A549 (cell line): ENCODE data around the gene NEDD8. TPM values are rescaled to one million over a fixed set of nuclear protein-coding genes. Genes with fewer than 3 reads are reported as not detected.

Source experiments
- ATAC-seq, 2 experiments: fragments of 200-7000 bp in 1 of 2; fragments of >200 bp in 1 of 2; cut with Nextera tagmentation in 1 of 2; cut with Tn5 transposase in 1 of 2; 3 replicates each; pipeline versions ENCODE4 v1.8.0 to v1.9.1; 2018 to 2020; ENCODE audit warnings: mild to moderate bottlenecking in 1 of 2, moderate library complexity in 1 of 2
- CTCF ChIA-PET: fragments of 300-600 bp; sonication (Branson Sonifier 250); formaldehyde crosslinking; extraction: SDS; loops from one replicate; lab custom pipeline; 2021; ENCODE audit warnings: antibody characterized with exemption, inconsistent platforms; lab: Yijun Ruan, JAX
- POLR2A ChIA-PET: fragments of 350-600 bp; formaldehyde crosslinking; extraction: SDS; loops from one replicate; lab custom pipeline; 2021; ENCODE audit warnings: antibody characterized with exemption, inconsistent platforms; lab: Yijun Ruan, JAX
- DNase-seq, 2 experiments: peaks; one replicate each; pipeline versions ENCODE4 v3.0.0 to v3.0.0-alpha.2; 2011 to 2016; ENCODE audit warnings: low read depth in 1 of 2, low spot score in 1 of 2
- FAIRE-seq: peaks from 2 replicates; lab custom pipeline; 2011; peaks lifted over from hg19 to GRCh38; lab: Jason Lieb, UNC
- H3K27ac ChIP-seq, 2 experiments: fragments of >200 bp; sonication (Bioruptor Twin); formaldehyde crosslinking; 3 replicates each; pipeline ENCODE4 v1.5.1; 2016 to 2017
- H3K4me1 ChIP-seq: fragments of >200 bp; sonication (Bioruptor Twin); formaldehyde crosslinking; 3 replicates; pipeline ENCODE4 v1.6.1; 2016
- H3K4me2 ChIP-seq: fragments of >200 bp; sonication (Bioruptor Twin); formaldehyde crosslinking; 3 replicates; pipeline ENCODE4 v1.6.1; 2016
- H3K4me3 ChIP-seq: fragments of >200 bp; sonication (Bioruptor Twin); formaldehyde crosslinking; 3 replicates; pipeline ENCODE4 v1.5.1; 2016
- H3K9me3 ChIP-seq: fragments of >200 bp; sonication (Bioruptor Twin); formaldehyde crosslinking; 3 replicates; pipeline ENCODE4 v1.6.1; 2016
- BHLHE40 ChIP-seq: IDR thresholded peaks from 2 replicates; pipeline ENCODE4 v1.6.1; 2012; ENCODE audit warnings: low read depth, low read length, inconsistent platforms
- CBX2 ChIP-seq: fragments of 200-600 bp; sonication (generic); IDR thresholded peaks from 2 replicates; pipeline ENCODE4 v1.6.1; 2016; ENCODE audit warnings: low read depth, mild to moderate bottlenecking, borderline replicate concordance
- CBX8 ChIP-seq: fragments of 200-600 bp; sonication (generic); IDR thresholded peaks from 2 replicates; pipeline ENCODE4 v1.6.1; 2016
- CEBPB ChIP-seq, 2 experiments: fragments of >200 bp in 1 of 2; sonication (Bioruptor Twin) in 1 of 2; formaldehyde crosslinking in 1 of 2; IDR thresholded peaks; 2 replicates each; pipeline ENCODE4 v1.6.1; 2012 to 2016
- CHD2 ChIP-seq: fragments of 150-350 bp; IDR thresholded peaks from 2 replicates; pipeline ENCODE4 v1.6.1; 2014; ENCODE audit warnings: low read length; ENCODE audit not compliant: partially characterized antibody
- CHD4 ChIP-seq: fragments of 200-600 bp; sonication (generic); IDR thresholded peaks from 2 replicates; pipeline ENCODE4 v1.6.1; 2016; ENCODE audit warnings: antibody characterized with exemption, mild to moderate bottlenecking, borderline replicate concordance
- E2F6 ChIP-seq: IDR thresholded peaks from 2 replicates; pipeline ENCODE4 v1.6.1; 2012; ENCODE audit warnings: low read depth, borderline replicate concordance
- EHF ChIP-seq: fragments of 250-450 bp; sonication (Bioruptor Pico); IDR thresholded peaks from 2 replicates; pipeline ENCODE4 v1.5.0; 2020; ENCODE audit warnings: mild to moderate bottlenecking
- EP300 ChIP-seq, 2 experiments: fragments of >200 bp; sonication (Bioruptor Twin); formaldehyde crosslinking; IDR thresholded peaks; 2 replicates in 1 of 2; 3 replicates in 1 of 2; pipeline ENCODE4 v1.6.1; 2016 to 2017
- ESRRA ChIP-seq: fragments of 150-350 bp; IDR thresholded peaks from 2 replicates; pipeline ENCODE4 v1.6.1; 2014; ENCODE audit warnings: mild to moderate bottlenecking, low read length, borderline replicate concordance
- GATA3 ChIP-seq: IDR thresholded peaks from 2 replicates; pipeline ENCODE4 v1.6.1; 2012; ENCODE audit warnings: borderline replicate concordance
- HDAC2 ChIP-seq: fragments of 200-600 bp; sonication (generic); IDR thresholded peaks from 2 replicates; pipeline ENCODE4 v1.6.1; 2016
- HES2 ChIP-seq: fragments of >200 bp; sonication (Bioruptor Twin); formaldehyde crosslinking; IDR thresholded peaks from 2 replicates; pipeline ENCODE4 v1.6.1; 2016
- HEYL ChIP-seq: fragments of 250-450 bp; sonication (Bioruptor Pico); IDR thresholded peaks from 2 replicates; pipeline ENCODE4 v1.8.0; 2021; ENCODE audit warnings: mild to moderate bottlenecking, moderate library complexity
- HOXA7 ChIP-seq: fragments of 250-450 bp; sonication (Bioruptor Pico); IDR thresholded peaks from 2 replicates; pipeline ENCODE4 v1.5.0; 2020; ENCODE audit warnings: mild to moderate bottlenecking, moderate library complexity
- HOXB13 ChIP-seq: fragments of 250-450 bp; sonication (Bioruptor Pico); IDR thresholded peaks from 2 replicates; pipeline ENCODE4 v1.5.0; 2020; ENCODE audit warnings: low read depth, mild to moderate bottlenecking, moderate library complexity
- JUNB ChIP-seq: fragments of >200 bp; sonication (Bioruptor Twin); formaldehyde crosslinking; IDR thresholded peaks from 2 replicates; pipeline ENCODE4 v1.6.1; 2016
- KDM5A ChIP-seq: fragments of 200-600 bp; sonication (generic); IDR thresholded peaks from 2 replicates; pipeline ENCODE4 v1.6.1; 2016; ENCODE audit warnings: antibody characterized with exemption, mild to moderate bottlenecking
- PBX3 ChIP-seq: IDR thresholded peaks from 2 replicates; pipeline ENCODE4 v1.6.1; 2012
- PHF8 ChIP-seq: fragments of 200-600 bp; sonication (generic); IDR thresholded peaks from 2 replicates; pipeline ENCODE4 v1.6.1; 2016; ENCODE audit warnings: low read depth, mild to moderate bottlenecking, antibody characterized with exemption, moderate library complexity, borderline replicate concordance
- POLR2A ChIP-seq: IDR thresholded peaks from 2 replicates; pipeline ENCODE4 v1.6.1; 2012; ENCODE audit warnings: mild to moderate bottlenecking, low read length
- RAD21 ChIP-seq, 2 experiments: fragments of >200 bp in 1 of 2; sonication (Bioruptor Twin) in 1 of 2; formaldehyde crosslinking in 1 of 2; IDR thresholded peaks in 1 of 2; conservative IDR thresholded peaks in 1 of 2; 2 replicates in 1 of 2; 3 replicates in 1 of 2; pipeline ENCODE4 v1.6.1; 2012 to 2018; ENCODE audit warnings: inconsistent platforms in 1 of 2
- REST ChIP-seq: fragments of 200-600 bp; sonication (generic); IDR thresholded peaks from 2 replicates; pipeline ENCODE4 v1.6.1; 2016; ENCODE audit warnings: antibody characterized with exemption, mild to moderate bottlenecking, moderate library complexity
- SMC3 ChIP-seq: fragments of >200 bp; sonication (Bioruptor Twin); formaldehyde crosslinking; IDR thresholded peaks from 3 replicates; pipeline ENCODE4 v1.6.1; 2018; ENCODE audit warnings: inconsistent platforms
- TFCP2L1 ChIP-seq: fragments of 250-450 bp; sonication (Bioruptor Pico); IDR thresholded peaks from 2 replicates; pipeline ENCODE4 v1.5.0; 2021; ENCODE audit warnings: mild to moderate bottlenecking
- TP53 ChIP-seq: fragments of 250-450 bp; sonication (Bioruptor Pico); IDR thresholded peaks from 2 replicates; pipeline ENCODE4 v1.5.0; 2021; ENCODE audit warnings: mild to moderate bottlenecking, moderate library complexity
- ZC3H11A ChIP-seq: fragments of 450-650 bp; IDR thresholded peaks from 2 replicates; pipeline ENCODE4 v1.6.1; 2014; ENCODE audit warnings: antibody characterized with exemption, mild to moderate bottlenecking
- WGBS: methylation state at CpG from one replicate; pipeline ENCODE4 v1.1.6; 2017; ENCODE audit errors: missing lambda C conversion rate; 5-methylcytosine and 5-hydroxymethylcytosine counted together
- polyA plus RNA-seq, 4 experiments: library from polyadenylated mRNA; depleted of rRNA in 3 of 4; stranded (reverse); fragments of >200 nt; fragmentation: RNase III in 1 of 4; extraction: RNeasy Plus Mini Kit Qiagen cat#74134 plus additional on column Dnase treatment in 1 of 4; gene quantifications; 2 replicates in 3 of 4; 3 replicates in 1 of 4; pipeline ENCODE4 v1.2.3, GENCODE V29; 2011 to 2017
- TF ChIP-seq, protein P1 (sequence below): fragments of >200 bp; sonication (Bioruptor Twin); formaldehyde crosslinking; IDR thresholded peaks from 3 replicates; pipeline ENCODE4 v1.6.1; 2016
- TF ChIP-seq, protein P2 (sequence below): IDR thresholded peaks from 2 replicates; pipeline ENCODE4 v1.6.1; 2012

Gene NEDD8
- polyA plus RNA-seq, 2 of the 4 experiments (the other 2 are of a cell fraction): 433 to 589 TPM

DNA sequence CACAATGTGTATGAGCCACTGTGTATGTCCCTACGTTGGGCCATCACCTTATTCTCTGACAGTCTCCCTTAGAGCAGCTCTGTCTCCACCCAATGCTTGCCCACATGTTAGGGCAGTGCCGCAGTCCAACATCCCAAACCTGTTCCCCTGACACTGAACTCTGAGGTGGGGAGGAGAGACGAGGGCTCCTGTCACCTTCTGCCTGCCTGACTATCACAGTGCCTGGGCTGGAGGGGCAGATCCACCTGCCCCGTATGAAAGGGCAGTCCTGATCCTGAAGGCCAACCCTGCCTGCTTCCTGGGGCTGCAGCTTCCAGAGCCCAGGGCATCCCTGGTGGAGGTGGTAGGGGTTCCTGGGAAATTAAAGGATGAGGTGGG, 28.6 kb upstream of the NEDD8 start:
- POLR2A ChIA-PET: interaction anchor here (2.0 kb wide), 1 partner anchor 10 kb away, joined by 12 read pairs; the partner anchor contains the start of gene RABGGTA
- no peak for DNase-seq
- Histone ChIP-seq H3K4me2 (no peak overlapping the region), H3K9me3 (no peaks in the 10 kb centered on the region), H3K4me3 (no peak overlapping the region), H3K4me1 (peaks cover 8% of the 10 kb centered on the region), H3K27ac (no peak overlapping the region)
- no peak for ATAC-seq
- FAIRE-seq: no peak
- TF ChIP-seq CBX8 (no peak), HOXA7 (no peak), REST (no peak), PBX3 (no peak), KDM5A (no peak), HES2 (no peak), JUNB (no peak), ZC3H11A (no peak), HOXB13 (CRISPR knock-in tag) (no peak), GATA3 (no peak), SMC3 (no peak), EP300 (IDR thresholded peaks at IDR 0.05) (no peak), BHLHE40 (no peak), TFCP2L1 (no peak), CHD2 (no peak)
- TF ChIP-seq, protein P1, sequence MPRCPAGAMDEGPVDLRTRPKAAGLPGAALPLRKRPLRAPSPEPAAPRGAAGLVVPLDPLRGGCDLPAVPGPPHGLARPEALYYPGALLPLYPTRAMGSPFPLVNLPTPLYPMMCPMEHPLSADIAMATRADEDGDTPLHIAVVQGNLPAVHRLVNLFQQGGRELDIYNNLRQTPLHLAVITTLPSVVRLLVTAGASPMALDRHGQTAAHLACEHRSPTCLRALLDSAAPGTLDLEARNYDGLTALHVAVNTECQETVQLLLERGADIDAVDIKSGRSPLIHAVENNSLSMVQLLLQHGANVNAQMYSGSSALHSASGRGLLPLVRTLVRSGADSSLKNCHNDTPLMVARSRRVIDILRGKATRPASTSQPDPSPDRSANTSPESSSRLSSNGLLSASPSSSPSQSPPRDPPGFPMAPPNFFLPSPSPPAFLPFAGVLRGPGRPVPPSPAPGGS: no peak
- CTCF ChIA-PET: interaction anchor here (1.0 to 34.0 kb wide), 4 partner anchors 11 to 47 kb away, joined by 3 to 469 read pairs (median 44); partner anchors contain the start of genes CHMP4A, CIDEB, DHRS1 and LTB4R
- 71% methylated on average over 4 of the region's 4 CpGs for WGBS

GRCh38 chr14:24260026-24260779, 28.0 kb upstream of the NEDD8 start:
- FAIRE-seq: no peak
- ChIA-PET CTCF (interaction anchor here (1.0 to 34.0 kb wide), 4 partner anchors 11 to 47 kb away, joined by 3 to 469 read pairs (median 44); partner anchors contain the start of genes CHMP4A, CIDEB, DHRS1 and LTB4R), POLR2A (interaction anchor here (2.0 kb wide), 1 partner anchor 11 kb away, joined by 12 read pairs; the partner anchor contains the start of gene RABGGTA)
- WGBS: 83% methylated on average over 16 of the region's 16 CpGs
- peaks cover 8% of the 10 kb centered on the region for H3K4me1 ChIP-seq
- H3K9me3 ChIP-seq: no peaks in the 10 kb centered on the region
- ATAC-seq: no peak
- DNase-seq: no peak
- TF ChIP-seq KDM5A (no peak), GATA3 (no peak), RAD21 (conservative IDR thresholded peaks at IDR 0.05 in 1 of 2, IDR thresholded peaks at IDR 0.05 in 1 of 2) (no peak), BHLHE40 (no peak), CHD4 (no peak), HDAC2 (no peak), EHF (CRISPR knock-in tag) (no peak), JUNB (no peak), ESRRA (no peak), TP53 (no peak), PHF8 (no peak), TFCP2L1 (no peak), SMC3 (no peak), CBX2 (no peak), CEBPB (IDR thresholded peaks at IDR 0.05) (no peak), POLR2A (no peak), HEYL (CRISPR knock-in tag) (no peak), E2F6 (no peak)
- TF ChIP-seq, protein P2, sequence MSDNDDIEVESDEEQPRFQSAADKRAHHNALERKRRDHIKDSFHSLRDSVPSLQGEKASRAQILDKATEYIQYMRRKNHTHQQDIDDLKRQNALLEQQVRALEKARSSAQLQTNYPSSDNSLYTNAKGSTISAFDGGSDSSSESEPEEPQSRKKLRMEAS: no peak
- TF ChIP-seq, all 56 proteins: peak for 0
- H3K4me3 ChIP-seq: no peak overlapping the region
- H3K4me2 ChIP-seq: no peak overlapping the region
- 0 out of 6 replicates have a peak overlapping the region, but pooled peaks of 1 of the 2 experiments have one; percentile 49 for H3K27ac ChIP-seq
